Kidney tubule cell (primary cell): ENCODE results near the gene ENTPD6.
"Not testable (repeated sequence)": the region's sequence is repeated elsewhere in the genome, so short reads cannot be mapped to it uniquely, and the experiment has no call there.

Source experiments
- DNase-seq: peaks from one replicate; pipeline ENCODE4 v3.0.0-alpha.2; 2018; ENCODE audit warnings: low spot score

The ENTPD6 gene

GRCh38 chr20:25257130-25257529, 61.6 kb downstream of the ENTPD6 start:
- DNase-seq = no peak

- DNase-seq = peak; percentile 11
Observed at GRCh38 chr20:25257756-25258475, 62.4 kb downstream of the ENTPD6 start.

- DNase-seq = no peak
Observed at GRCh38 chr20:25258476-25258805, 62.9 kb downstream of the ENTPD6 start.

GRCh38 chr20:25258828-25259227, 63.3 kb downstream of the ENTPD6 start:
- no peak for DNase-seq

- DNase-seq = no peak
Observed at GRCh38 chr20:25259358-25259757, 63.8 kb downstream of the ENTPD6 start.

- no peak for DNase-seq
Observed at GRCh38 chr20:25259788-25260254, 64.3 kb downstream of the ENTPD6 start.

GRCh38 chr20:25260770-25261437, 65.4 kb downstream of the ENTPD6 start:
- DNase-seq = not testable (repeated sequence)

- DNase-seq = no peak
Observed at GRCh38 chr20:25269057-25269832, 73.7 kb downstream of the ENTPD6 start.

GRCh38 chr20:25269833-25270170, 74.3 kb downstream of the ENTPD6 start:
- DNase-seq = no peak

- DNase-seq = no peak
Observed at GRCh38 chr20:25270829-25271251, 75.3 kb downstream of the ENTPD6 start.

- no peak for DNase-seq
Observed at GRCh38 chr20:25271486-25272222, 76.1 kb downstream of the ENTPD6 start.

- no peak for DNase-seq
Observed at GRCh38 chr20:25272223-25273000, 76.9 kb downstream of the ENTPD6 start.

GRCh38 chr20:25273046-25273445, 77.5 kb downstream of the ENTPD6 start:
- DNase-seq = no peak

GRCh38 chr20:25273541-25274358, 78.2 kb downstream of the ENTPD6 start:
- no peak for DNase-seq

- DNase-seq = no peak
Observed at GRCh38 chr20:25274481-25274880, 79.0 kb downstream of the ENTPD6 start.

GRCh38 chr20:25274891-25275812, 79.6 kb downstream of the ENTPD6 start:
- DNase-seq = no peak

- DNase-seq = no peak
Observed at GRCh38 chr20:25275813-25276532, 80.5 kb downstream of the ENTPD6 start.
